H9 (cell line): ENCODE data around the gene BTRC. TPM values are rescaled to one million over a fixed set of nuclear protein-coding genes. Genes with fewer than 3 reads are reported as not detected.

Source experiments
- DNase-seq: peaks from one replicate; pipeline ENCODE4 v3.0.0-alpha.2; 2017
- H2AFZ ChIP-seq: one replicate; pipeline ENCODE4 v1.6.1; 2013; ENCODE audit warnings: mild to moderate bottlenecking, low read length, control low read depth, moderate library complexity
- H2AK5ac ChIP-seq: 2 replicates; pipeline ENCODE4 v1.6.1; 2013; ENCODE audit warnings: low read length, control low read depth, mixed read lengths; ENCODE audit not compliant: insufficient read length
- H2BK120ac ChIP-seq: one replicate; pipeline ENCODE4 v1.6.1; 2013; ENCODE audit warnings: low read depth, mild to moderate bottlenecking, low read length, control low read depth, inconsistent platforms; ENCODE audit not compliant: poor library complexity, severe bottlenecking
- H2BK12ac ChIP-seq: 2 replicates; pipeline ENCODE4 v1.6.1; 2013; ENCODE audit warnings: low read length, control low read depth, mixed read lengths, low read depth; ENCODE audit not compliant: insufficient read length
- H2BK15ac ChIP-seq: 2 replicates; pipeline ENCODE4 v1.6.1; 2013; ENCODE audit warnings: low read depth, low read length, control low read depth
- H2BK20ac ChIP-seq: one replicate; pipeline ENCODE4 v1.6.1; 2013; ENCODE audit warnings: low read depth, mild to moderate bottlenecking, low read length, control low read depth, inconsistent platforms; ENCODE audit not compliant: poor library complexity, severe bottlenecking
- H2BK5ac ChIP-seq: 2 replicates; pipeline ENCODE4 v1.6.1; 2013; ENCODE audit warnings: low read length, control low read depth, mixed read lengths; ENCODE audit not compliant: insufficient read length
- H3K14ac ChIP-seq: 2 replicates; pipeline ENCODE4 v1.6.1; 2013; ENCODE audit warnings: low read length, control low read depth; ENCODE audit not compliant: insufficient read depth
- H3K18ac ChIP-seq: 2 replicates; pipeline ENCODE4 v1.6.1; 2013; ENCODE audit warnings: low read depth, mild to moderate bottlenecking, mixed read lengths, low read length, control low read depth; ENCODE audit not compliant: insufficient read length
- H3K23ac ChIP-seq: 2 replicates; pipeline ENCODE4 v1.6.1; 2013; ENCODE audit warnings: low read length, control low read depth, mixed read lengths, low read depth; ENCODE audit not compliant: insufficient read length
- H3K23me2 ChIP-seq: 2 replicates; pipeline ENCODE4 v1.6.1; 2013; ENCODE audit warnings: low read depth, mild to moderate bottlenecking, mixed read lengths, low read length, control low read depth; ENCODE audit not compliant: insufficient read length, poor library complexity, severe bottlenecking
- H3K27ac ChIP-seq: 2 replicates; pipeline ENCODE4 v1.5.1; 2013; ENCODE audit warnings: low read length, control low read depth, mixed read lengths, low read depth; ENCODE audit not compliant: insufficient read length
- H3K27me3 ChIP-seq: 2 replicates; pipeline ENCODE4 v1.6.1; 2013; ENCODE audit warnings: low read length, control low read depth, inconsistent platforms; ENCODE audit not compliant: insufficient read depth
- H3K4ac ChIP-seq: 2 replicates; pipeline ENCODE4 v1.6.1; 2013; ENCODE audit warnings: low read depth, mild to moderate bottlenecking, control low read depth, inconsistent platforms, low read length, moderate library complexity
- H3K4me1 ChIP-seq: 2 replicates; pipeline ENCODE4 v1.6.1; 2013; ENCODE audit warnings: low read length, control low read depth, inconsistent platforms; ENCODE audit not compliant: insufficient read depth
- H3K4me2 ChIP-seq: 2 replicates; pipeline ENCODE4 v1.6.1; 2013; ENCODE audit warnings: low read length, control low read depth, mixed read lengths; ENCODE audit not compliant: insufficient read length, insufficient read depth
- H3K56ac ChIP-seq: 2 replicates; pipeline ENCODE4 v1.6.1; 2013; ENCODE audit warnings: low read depth, mild to moderate bottlenecking, mixed read lengths, low read length, control low read depth; ENCODE audit not compliant: insufficient read length
- H3K79me1 ChIP-seq: 2 replicates; pipeline ENCODE4 v1.6.1; 2013; ENCODE audit warnings: low read depth, mild to moderate bottlenecking, moderate library complexity, low read length, control low read depth, inconsistent platforms; ENCODE audit not compliant: insufficient read depth, poor library complexity, severe bottlenecking
- H3K79me2 ChIP-seq: 2 replicates; pipeline ENCODE4 v1.6.1; 2013; ENCODE audit warnings: low read length, control low read depth, inconsistent platforms; ENCODE audit not compliant: insufficient read depth
- H3K9ac ChIP-seq: 2 replicates; pipeline ENCODE4 v1.6.1; 2013; ENCODE audit warnings: low read length, control low read depth, mixed read lengths; ENCODE audit not compliant: insufficient read length; ENCODE audit errors: extremely low read depth
- H3K9me3 ChIP-seq: one replicate; pipeline ENCODE4 v1.6.1; 2013; ENCODE audit warnings: low read depth, low read length, inconsistent platforms; ENCODE audit not compliant: control insufficient read depth
- H3T11ph ChIP-seq: one replicate; pipeline ENCODE4 v1.6.1; 2013; ENCODE audit warnings: mild to moderate bottlenecking, low read length, control low read depth, inconsistent platforms
- H4K20me1 ChIP-seq: one replicate; pipeline ENCODE4 v1.6.1; 2013; ENCODE audit not compliant: control insufficient read depth, insufficient read length, insufficient read depth
- H4K5ac ChIP-seq: 2 replicates; pipeline ENCODE4 v1.6.1; 2013; ENCODE audit warnings: low read depth, mild to moderate bottlenecking, mixed read lengths, low read length, control low read depth; ENCODE audit not compliant: insufficient read length
- H4K8ac ChIP-seq: replicated peaks from 2 replicates; pipeline ENCODE4 v1.6.1; 2013; ENCODE audit warnings: low read length, control low read depth, mixed read lengths, low read depth; ENCODE audit not compliant: insufficient read length
- H4K91ac ChIP-seq: 2 replicates; pipeline ENCODE4 v1.6.1; 2013; ENCODE audit warnings: low read depth, mild to moderate bottlenecking, moderate library complexity, mixed read lengths, low read length, control low read depth; ENCODE audit not compliant: insufficient read length
- H3K27ac Mint-ChIP-seq, 3 experiments: 2 replicates in 2 of 3; 3 replicates in 1 of 3; pipeline ENCODE4 v1.8.0; 2020 to 2021; ENCODE audit warnings: mixed read lengths in 3 of 3, mild to moderate bottlenecking in 1 of 3, moderate library complexity in 1 of 3
- H3K27me3 Mint-ChIP-seq: 2 replicates; pipeline ENCODE4 v1.8.0; 2021; ENCODE audit warnings: low read depth, mild to moderate bottlenecking, moderate library complexity, mixed read lengths
- H3K36me3 Mint-ChIP-seq, 3 experiments: 2 replicates in 2 of 3; 3 replicates in 1 of 3; pipeline ENCODE4 v1.8.0; 2020 to 2021; ENCODE audit warnings: low read depth in 3 of 3, mixed read lengths in 3 of 3; ENCODE audit not compliant: insufficient read depth in 1 of 3
- H3K4me1 Mint-ChIP-seq, 2 experiments: 2 replicates each; pipeline ENCODE4 v1.8.0; 2020; ENCODE audit warnings: mixed read lengths in 2 of 2
- H3K4me3 Mint-ChIP-seq, 2 experiments: 2 replicates in 1 of 2; 3 replicates in 1 of 2; pipeline ENCODE4 v1.8.0; 2020 to 2021; ENCODE audit warnings: mild to moderate bottlenecking in 2 of 2, mixed read lengths in 2 of 2, moderate library complexity in 1 of 2
- H3K9me3 Mint-ChIP-seq, 2 experiments: 2 replicates in 1 of 2; 3 replicates in 1 of 2; pipeline ENCODE4 v1.8.0; 2020; ENCODE audit warnings: mild to moderate bottlenecking in 2 of 2, mixed read lengths in 2 of 2, moderate library complexity in 1 of 2
- CTCF ChIP-seq: fragments of 200-600 bp; sonication (generic); conservative IDR thresholded peaks from 3 replicates; pipeline ENCODE4 v1.8.0; 2021; ENCODE audit warnings: antibody characterized with exemption, mild to moderate bottlenecking
- WGBS: extraction: QIAGEN DNeasy Blood & Tissue Kit; methylation state at CpG from one replicate; pipeline ENCODE4 v1.1.7; 2013; ENCODE audit warnings: missing lambda C conversion rate, low lambda C conversion rate, mixed read lengths; ENCODE audit not compliant: insufficient read length; ENCODE audit errors: extremely low coverage; 5-methylcytosine and 5-hydroxymethylcytosine counted together
- total RNA-seq: library from RNA; stranded (reverse); gene quantifications from 2 replicates; pipeline ENCODE4 v1.2.1, GENCODE V29; 2021

BTRC gene
- total RNA-seq, 1 experiment from 2014 or later, result 24.2 TPM

DNA sequence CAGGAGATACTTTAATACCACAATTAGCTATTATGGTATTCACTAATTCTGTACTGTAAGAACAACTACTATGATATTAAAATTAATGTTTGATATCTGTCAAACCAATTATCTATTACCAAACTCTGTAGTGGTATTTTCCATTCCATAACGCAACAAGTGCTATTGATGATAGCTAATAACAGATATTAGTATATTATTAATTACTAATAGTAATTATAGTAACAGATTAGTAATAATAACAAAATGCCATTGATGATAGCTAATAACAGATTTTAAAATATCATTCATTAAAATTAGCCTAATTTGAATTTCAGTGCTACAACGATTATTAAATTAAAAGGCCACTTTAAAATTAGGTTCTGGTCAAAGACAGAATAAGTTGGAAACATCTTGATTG, 93.5 kb downstream of the BTRC start:
- Histone ChIP-seq H3K27me3 (no peaks in the 10 kb centered on the region), H4K20me1 (no peaks in the 10 kb centered on the region), H3K23me2 (no peaks in the 10 kb centered on the region), H3K4me1 (peaks cover 2% of the 10 kb centered on the region; the same call in 1 of the 2 replicates), H4K8ac (no peak overlapping the region), H3K4me2 (no peak overlapping the region), H3T11ph (no peak overlapping the region), H3K27ac (no peak overlapping the region), H2BK15ac (no peak overlapping the region), H3K56ac (no peak overlapping the region), H2BK12ac (no peak overlapping the region), H3K79me1 (no peaks in the 10 kb centered on the region), H3K14ac (no peak overlapping the region), H3K18ac (no peak overlapping the region), H2AK5ac (no peak overlapping the region), H2BK5ac (no peak overlapping the region), H3K9me3 (no peaks in the 10 kb centered on the region), H2BK120ac (no peak overlapping the region), H3K79me2 (no peaks in the 10 kb centered on the region), H4K5ac (no peak overlapping the region), H3K4ac (no peak overlapping the region), H3K23ac (no peak overlapping the region), H2AFZ (no peak overlapping the region), H4K91ac (no peak overlapping the region), H3K9ac (no peak overlapping the region), H2BK20ac (no peak overlapping the region)
- Mint-ChIP-seq H3K27ac (no peak overlapping the region), H3K9me3 (no peaks in the 10 kb centered on the region), H3K4me1 (peaks cover 2 to 7% of the 10 kb centered on the region in 2 experiments; a peak in 2 of 4 replicates), H3K36me3 (no peaks in the 10 kb centered on the region), H3K4me3 (no peak overlapping the region), H3K27me3 (no peaks in the 10 kb centered on the region)
- DNase-seq, result no peak
- no peak for TF ChIP-seq CTCF
- no CpG with 5 or more reads among the region's 2 CpGs for WGBS
